Right ventricle myocardium superior (tissue), 1 donor: ENCODE data around the gene ZNF587. TPM values are rescaled to one million over a fixed set of nuclear protein-coding genes. Genes with fewer than 3 reads are reported as not detected.
"Not testable (repeated sequence)": the region's sequence is repeated elsewhere in the genome, so short reads cannot be mapped to it uniquely, and the experiment has no call there.

Source experiments
- ATAC-seq: fragments of 200-7000 bp; cut with Tn5 transposase; one replicate; pipeline ENCODE4 v1.9.1; 2020; ENCODE audit warnings: mild to moderate bottlenecking; ENCODE audit not compliant: poor library complexity
- DNase-seq: peaks from one replicate; pipeline ENCODE4 v3.0.0-alpha.2; 2020
- intact Hi-C: fragments of 100-400 bp; cut with DNase I; formaldehyde crosslinking; loops from one replicate; pipeline ENCODE4 v1.11.2; 2022
- long read RNA-seq: library from polyadenylated mRNA; unstranded; transcript quantifications from one replicate; pipeline ENCODE4 v2.0.0, GENCODE V29; 2021
- total RNA-seq: library from RNA; stranded (reverse); fragmentation: NEBNext Ultra II Directional; extraction: Animal tissue kit (Norgen Biotek cat#: 25700); gene quantifications from one replicate; pipeline ENCODE4 v1.2.1, GENCODE V29; 2021
- donor health status: DM: no; HTN: yes; CAD: no; lungs with severe emphysema.

ZNF587 gene
- 13.7 TPM for total RNA-seq
- long read RNA-seq, partial matches to known transcripts: 0 of 1 reads
- long read RNA-seq, other reads (novel, unspliced or antisense): 1 of 1 reads

- peak; percentile 81 for DNase-seq
- ATAC-seq: peak; percentile 98
- intact Hi-C loops: not testable (repeated sequence)
These were observed at the start of gene ZNF587 for GRCh38 chr19:57849666-57850473. Gene ZNF587 (plus strand): TSS chr19:57849859. CDS start chr19:57850039, 180 bp downstream.

DNA sequence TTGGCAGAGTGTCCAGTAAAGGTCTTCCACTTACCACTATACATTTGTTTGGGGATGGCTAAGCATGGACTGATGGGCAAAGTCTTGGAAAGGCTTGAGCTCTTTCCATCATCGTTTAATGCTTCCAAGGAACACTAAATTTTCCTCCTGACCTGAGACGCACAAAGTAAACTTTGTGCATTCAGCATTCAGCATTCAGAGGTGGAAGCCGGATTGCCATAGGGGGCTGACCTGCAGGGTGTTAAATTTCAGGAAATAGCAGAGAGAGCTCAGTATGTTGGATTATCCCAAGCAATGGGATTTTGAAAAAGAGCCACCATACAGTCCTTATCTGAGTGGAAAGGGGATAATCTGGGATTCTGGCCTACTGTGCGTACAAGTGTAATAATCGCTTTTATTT is 49.0 kb upstream of the ZNF587 start:
- intact Hi-C loops: no loop called here
- ATAC-seq (no peak), DNase-seq (no peak)

DNA sequence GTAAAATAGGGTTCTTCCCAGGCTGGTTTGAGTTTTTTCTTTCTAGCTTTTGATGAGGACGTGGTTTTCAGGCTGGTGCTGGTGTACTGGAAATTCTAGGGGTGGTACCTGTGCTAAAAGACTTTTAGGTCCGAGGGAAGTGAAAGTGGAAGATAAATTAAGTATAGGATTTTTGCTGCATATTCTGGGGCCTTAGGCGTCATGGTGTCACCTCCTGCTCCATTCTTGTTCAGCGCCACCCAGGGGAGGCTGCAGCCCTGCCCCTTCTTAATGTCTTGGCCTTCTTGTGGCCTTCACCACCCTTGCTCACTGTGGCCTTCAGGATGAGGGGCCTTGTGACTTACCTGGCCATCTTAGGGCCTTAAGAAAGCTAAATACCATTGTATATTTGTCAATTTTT is 47.4 kb upstream of the ZNF587 start:
- DNase-seq (no peak), ATAC-seq (no peak)
- intact Hi-C loops: no loop called here

DNA sequence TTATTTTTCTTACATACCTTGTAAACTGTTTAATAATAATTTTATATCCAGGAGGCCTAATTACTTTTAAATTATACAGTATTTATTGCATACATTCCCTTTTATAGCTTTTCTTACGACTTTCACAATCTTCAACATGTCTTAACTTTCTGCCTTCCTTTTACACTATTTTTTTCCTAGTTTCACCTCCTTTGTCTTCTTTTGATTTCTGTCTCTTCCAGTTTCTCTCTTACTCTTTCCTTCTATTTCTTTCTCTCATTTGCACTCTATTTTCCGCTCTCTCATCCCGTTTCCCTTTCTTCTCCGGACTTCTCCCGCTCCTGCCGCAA is 46.4 kb upstream of the ZNF587 start:
- peak; percentile 13 for ATAC-seq
- intact Hi-C loops: no loop called here

GRCh38 chr19:57803594-57804325 is 45.9 kb upstream of the ZNF587 start:
- intact Hi-C loops: no loop called here
- DNase-seq (no peak), ATAC-seq (peak; percentile 42)

More for the DNA sequence above, 46.4 kb upstream of the ZNF587 start:
- no peak for DNase-seq

- intact Hi-C loops: no loop called here
- DNase-seq: no peak
- ATAC-seq: no peak
These were observed 42.1 kb upstream of the ZNF587 start for GRCh38 chr19:57807541-57807940.

GRCh38 chr19:57810410-57811295 is 39.0 kb upstream of the ZNF587 start:
- intact Hi-C loops, DNase-seq, ATAC-seq: not testable (repeated sequence)

DNA sequence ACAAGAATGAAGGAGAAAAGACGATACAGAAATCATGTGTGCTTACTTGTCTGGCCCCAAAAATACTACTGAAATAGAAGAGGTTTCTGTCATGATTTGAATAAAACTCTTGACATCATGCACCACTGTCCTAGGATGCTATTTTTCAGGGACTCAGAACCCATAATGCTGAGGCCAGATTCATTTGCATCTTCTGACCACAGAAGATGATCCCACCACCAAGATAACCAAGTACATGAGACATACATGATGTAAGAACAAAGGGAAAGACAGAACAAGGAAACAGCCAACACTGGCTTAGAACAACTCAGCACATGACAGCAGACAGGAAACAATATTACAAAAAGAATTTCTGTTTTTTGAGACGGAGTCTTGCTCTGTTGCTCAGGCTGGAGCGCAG is 37.4 kb upstream of the ZNF587 start:
- DNase-seq (no peak), ATAC-seq (no peak)
- intact Hi-C loops: no loop called here

GRCh38 chr19:57812975-57813820 is 36.5 kb upstream of the ZNF587 start:
- intact Hi-C loops, DNase-seq, ATAC-seq: not testable (repeated sequence)

DNA sequence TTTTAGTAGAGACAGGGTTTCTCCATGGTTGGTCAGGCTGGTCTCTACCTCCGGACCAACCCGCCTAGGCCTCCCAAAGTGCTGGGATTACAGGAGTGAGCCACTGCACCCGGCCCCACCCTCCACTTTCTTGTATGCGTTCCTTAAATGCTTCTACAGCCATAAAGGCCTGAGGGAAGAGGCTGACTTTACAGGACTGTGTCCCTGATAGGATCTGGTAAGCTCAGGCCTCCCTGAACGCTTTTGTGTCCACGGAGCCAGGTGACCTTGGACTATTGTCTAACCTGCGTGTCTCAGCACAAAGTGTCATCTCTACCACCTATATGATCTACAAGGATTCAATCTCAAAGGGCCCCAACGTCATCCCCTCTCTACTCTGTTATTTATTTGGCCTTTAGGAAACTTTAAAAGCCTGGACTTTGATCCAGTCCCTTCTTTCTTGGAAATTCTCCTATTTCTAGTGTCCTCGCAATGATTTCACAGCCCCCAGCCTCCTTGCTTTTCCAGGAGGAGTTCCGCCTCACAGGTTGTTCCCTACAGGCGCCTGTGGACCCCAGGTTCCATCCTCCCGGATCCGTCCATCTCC is 35.6 kb upstream of the ZNF587 start:
- intact Hi-C loops: no loop called here
- no peak for DNase-seq
- ATAC-seq: peak; percentile 30

GRCh38 chr19:57814505-57815246 is 35.0 kb upstream of the ZNF587 start, which contains the start of gene ZNF552:
Gene ZNF552 (minus strand): TSS chr19:57814913. CDS start chr19:57814743, 170 bp downstream.
- intact Hi-C loops: no loop called here
- DNase-seq: peak; percentile 89
- ATAC-seq: peak; percentile 94

DNA sequence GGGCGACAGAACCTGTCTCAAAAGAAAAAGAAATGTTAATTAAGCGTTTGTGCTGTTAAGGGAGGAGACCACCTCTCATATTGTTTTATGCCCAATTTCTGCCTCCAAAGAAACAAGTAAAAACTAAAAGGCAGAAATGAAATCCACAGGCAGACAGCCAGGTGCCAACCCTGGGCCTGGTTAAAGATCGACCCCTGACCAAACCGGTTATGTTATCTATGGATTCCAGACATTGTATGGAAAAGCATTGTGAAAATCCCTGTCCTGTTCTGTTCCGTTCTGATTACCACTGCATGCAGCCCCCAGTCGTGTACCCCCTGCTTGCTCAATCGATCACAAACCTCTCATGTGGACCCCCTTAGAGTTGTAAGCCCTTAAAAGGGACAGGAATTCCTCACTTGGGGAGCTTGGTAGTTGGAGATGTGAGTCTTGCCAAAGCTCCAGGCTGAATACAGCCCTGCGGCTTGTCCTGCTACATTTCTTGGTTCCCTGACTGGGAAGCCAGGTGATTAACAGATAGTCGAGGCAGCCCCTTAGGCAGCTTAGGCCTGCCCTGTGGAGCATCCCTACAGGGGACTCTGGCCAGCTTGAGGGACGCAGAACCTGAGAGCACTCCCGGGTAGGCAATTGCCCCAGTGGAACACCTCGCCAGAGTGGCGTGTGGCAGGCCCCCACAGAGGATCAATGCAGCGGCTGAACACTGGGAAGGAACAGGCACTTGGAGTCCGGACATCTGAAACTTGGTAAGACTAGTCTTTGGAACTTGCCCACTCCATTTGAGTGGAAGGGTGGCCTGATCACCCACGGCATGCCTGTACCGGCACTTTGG is 34.2 kb upstream of the ZNF587 start:
- ATAC-seq (no peak), DNase-seq (no peak)
- intact Hi-C loops: no loop called here

GRCh38 chr19:57816652-57817051 is 33.0 kb upstream of the ZNF587 start:
- ATAC-seq (no peak), DNase-seq (no peak)
- intact Hi-C loops: no loop called here

DNA sequence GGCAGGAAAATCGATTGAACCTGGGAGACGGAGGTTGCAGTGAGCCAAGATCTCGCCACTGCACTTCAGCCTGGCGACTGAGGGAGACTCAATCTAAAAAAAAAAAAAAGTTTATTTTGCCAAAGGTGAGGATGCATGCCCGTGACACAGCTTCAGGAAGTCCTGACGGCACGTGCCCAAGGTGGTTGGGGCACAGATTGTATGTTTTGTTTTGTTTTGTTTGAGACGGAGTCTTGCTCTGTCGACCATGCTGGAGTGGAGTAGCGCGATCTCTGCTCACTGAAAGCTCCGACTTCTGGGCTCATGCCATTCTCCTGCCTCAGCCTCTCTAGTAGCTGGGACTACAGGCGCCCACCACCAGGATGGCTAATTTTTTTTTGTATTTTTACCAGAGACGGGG is 31.7 kb upstream of the ZNF587 start:
- DNase-seq: no peak
- no peak for ATAC-seq
- intact Hi-C loops: no loop called here

DNA sequence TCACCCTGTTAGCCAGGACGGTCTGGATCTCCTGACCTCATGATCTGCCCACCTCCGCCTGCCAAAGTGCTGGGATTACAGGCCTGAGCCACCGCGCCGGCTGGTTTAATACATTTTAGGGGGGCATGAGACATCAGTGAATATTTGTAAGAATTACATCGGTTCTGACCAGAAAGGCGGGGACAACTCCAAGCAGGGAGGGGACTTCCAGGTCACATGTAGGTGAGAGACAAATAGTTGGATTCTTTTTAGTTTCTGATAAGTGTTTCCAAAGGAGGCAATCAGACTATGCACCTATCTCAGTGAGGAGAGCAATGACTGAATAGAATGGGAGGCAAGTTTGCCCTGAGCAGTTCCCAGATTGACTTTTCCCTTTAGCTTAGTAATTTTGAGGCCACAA is 31.3 kb upstream of the ZNF587 start:
- no peak for ATAC-seq
- intact Hi-C loops: no loop called here
- DNase-seq: no peak

GRCh38 chr19:57819475-57820148 is 30.0 kb upstream of the ZNF587 start:
- intact Hi-C loops: no loop called here

More at GRCh38 chr19:57819475-57820148, 30.0 kb upstream of the ZNF587 start:
- peak; percentile 88 for ATAC-seq
- peak; percentile 87 for DNase-seq
